ENCODE measurements around the gene NUDCD3. TPM values are rescaled to one million over a fixed set of nuclear protein-coding genes. Genes with fewer than 3 reads are reported as not detected.
A peak's percentile ranks its signal among the peaks of the same experiment; 100 is the strongest.

The NUDCD3 gene
- total RNA-seq, 1 donor from 2014 or later: 114 TPM

DNA sequence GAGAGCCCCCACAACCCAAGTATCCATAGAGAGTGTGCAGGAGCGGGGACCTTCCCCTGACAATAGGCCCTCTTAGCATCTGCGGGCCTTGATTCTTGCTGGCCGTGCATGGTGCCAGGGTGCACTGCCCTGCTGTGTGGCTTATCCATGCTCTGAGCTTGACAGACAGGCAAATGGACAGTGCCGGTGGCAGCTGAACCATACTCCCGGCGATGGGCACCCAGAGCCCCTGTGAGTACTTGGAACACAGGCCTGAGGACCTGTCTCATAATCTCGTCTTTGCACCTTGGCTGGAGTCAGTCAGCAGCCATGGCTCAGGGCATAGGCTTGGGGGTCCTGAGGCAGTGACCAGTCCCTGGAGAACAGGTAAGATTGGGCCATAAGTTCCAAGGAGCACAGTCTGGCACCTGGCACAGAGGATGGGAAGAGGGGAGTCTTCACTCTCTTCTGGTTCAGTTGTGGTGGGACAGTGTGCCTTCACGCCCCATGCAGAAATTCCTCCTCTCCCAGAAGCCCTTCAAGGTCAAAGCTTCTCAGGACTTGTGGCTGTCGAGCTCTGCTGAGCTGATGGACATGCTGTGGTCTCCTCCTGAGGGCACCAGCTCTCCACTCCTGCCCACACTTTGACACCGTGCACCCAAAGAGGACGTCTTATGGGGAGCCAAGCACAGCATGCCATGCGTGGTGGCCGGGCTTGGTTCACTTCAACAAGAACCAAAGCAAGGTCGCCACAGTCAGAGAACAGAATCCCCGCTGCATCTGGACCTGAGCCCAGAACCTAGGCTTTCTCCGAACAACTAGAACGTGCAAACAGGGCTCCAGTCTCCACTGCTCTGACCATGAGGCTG lies 105.6 kb downstream of the NUDCD3 start:
- no peak for DNase-seq (ENCODE audit: low read depth, low spot score)

- DNase-seq (ENCODE audit: low read depth, low spot score): peak; percentile 59
These were observed 106.9 kb downstream of the NUDCD3 start for GRCh38 chr7:44383566-44383965.

- DNase-seq (ENCODE audit: low read depth, low spot score): no peak
These were observed 107.8 kb downstream of the NUDCD3 start for GRCh38 chr7:44382459-44383265.

GRCh38 chr7:44381494-44382220 lies 108.8 kb downstream of the NUDCD3 start:
- no peak for DNase-seq (ENCODE audit: low read depth, low spot score)

GRCh38 chr7:44380831-44381493 lies 109.5 kb downstream of the NUDCD3 start:
- no peak for DNase-seq (ENCODE audit: low read depth, low spot score)

GRCh38 chr7:44380189-44380830 lies 110.1 kb downstream of the NUDCD3 start:
- DNase-seq (ENCODE audit: low read depth, low spot score): no peak

GRCh38 chr7:44379366-44380188 lies 110.9 kb downstream of the NUDCD3 start:
- DNase-seq (ENCODE audit: low read depth, low spot score): no peak

- peak; percentile 74 for DNase-seq (ENCODE audit: low read depth, low spot score)
These were observed 111.7 kb downstream of the NUDCD3 start for GRCh38 chr7:44378744-44379143.

DNA sequence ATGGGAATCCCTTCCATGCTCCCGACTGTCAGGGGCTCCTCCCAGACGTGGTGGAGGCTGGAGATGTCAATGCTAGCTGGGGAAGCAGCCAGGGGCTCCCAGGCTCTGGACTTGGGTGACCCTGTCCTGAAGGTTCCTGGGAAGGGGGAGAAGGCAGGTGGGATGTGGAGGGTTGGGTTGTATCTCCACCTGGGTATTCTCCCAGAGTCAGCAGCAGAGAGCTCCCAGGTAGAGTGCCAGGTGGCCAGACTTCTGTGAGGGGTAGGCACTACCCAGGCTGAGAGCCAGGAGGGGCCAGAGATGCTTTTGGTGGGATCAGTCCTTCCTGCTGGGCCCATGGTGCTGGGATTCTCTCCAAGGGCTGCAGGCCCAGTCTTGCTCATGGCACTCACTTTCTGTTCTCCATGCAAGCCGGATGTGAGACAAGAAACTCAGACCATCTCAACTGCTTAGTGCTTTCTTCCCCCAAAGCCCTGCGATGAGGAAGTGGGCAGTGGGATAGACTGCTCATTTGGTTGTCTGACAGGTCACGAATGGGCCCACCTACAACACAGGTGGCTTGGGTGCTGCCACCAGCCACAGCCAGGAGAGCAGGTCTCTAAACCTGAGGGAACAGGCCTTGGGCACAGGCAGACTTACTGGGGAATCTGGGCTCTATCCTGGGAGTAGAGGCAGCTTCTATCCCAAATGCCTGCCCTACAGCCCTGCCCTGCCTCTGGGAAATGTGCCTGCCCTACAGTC lies 112.6 kb downstream of the NUDCD3 start:
- DNase-seq (ENCODE audit: low read depth, low spot score): no peak

- no peak for DNase-seq (ENCODE audit: low read depth, low spot score)
These were observed 113.4 kb downstream of the NUDCD3 start for GRCh38 chr7:44377134-44377463.

DNA sequence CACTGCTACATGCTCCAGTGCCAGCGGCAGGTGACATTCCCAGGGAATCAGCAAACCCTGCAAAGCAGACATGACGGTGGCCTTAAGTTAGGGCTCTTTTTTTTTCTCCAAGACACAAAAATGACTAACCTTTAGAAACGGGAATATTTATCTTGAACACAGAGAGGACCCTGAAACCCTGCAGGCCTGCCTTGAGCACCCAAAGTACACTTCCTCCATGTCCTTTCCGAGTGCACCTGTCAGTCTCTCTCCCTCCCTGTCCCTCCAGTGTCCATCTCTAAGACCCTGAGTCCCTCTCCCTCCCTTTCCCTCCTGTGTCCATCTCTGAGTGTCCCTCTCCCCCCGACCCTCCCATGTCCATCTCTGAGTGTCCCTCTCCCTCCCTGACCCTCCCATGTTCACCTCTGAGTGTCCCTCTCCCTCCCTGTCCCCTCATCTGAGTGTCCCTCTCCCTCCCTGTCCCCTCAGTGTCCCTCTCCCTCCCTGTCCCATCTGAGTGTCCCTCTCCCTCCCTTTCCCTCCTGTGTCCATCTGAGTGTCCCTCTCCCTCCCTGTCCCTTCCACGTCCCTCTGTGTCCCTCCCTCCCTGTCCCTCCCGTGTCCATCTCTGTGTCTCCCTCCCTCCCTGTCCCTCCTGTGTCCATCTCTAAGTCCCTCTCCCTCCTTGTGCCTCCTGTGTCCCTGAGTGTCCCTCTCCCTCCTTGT lies 113.9 kb downstream of the NUDCD3 start:
- no peak for DNase-seq (ENCODE audit: low read depth, low spot score)

DNA sequence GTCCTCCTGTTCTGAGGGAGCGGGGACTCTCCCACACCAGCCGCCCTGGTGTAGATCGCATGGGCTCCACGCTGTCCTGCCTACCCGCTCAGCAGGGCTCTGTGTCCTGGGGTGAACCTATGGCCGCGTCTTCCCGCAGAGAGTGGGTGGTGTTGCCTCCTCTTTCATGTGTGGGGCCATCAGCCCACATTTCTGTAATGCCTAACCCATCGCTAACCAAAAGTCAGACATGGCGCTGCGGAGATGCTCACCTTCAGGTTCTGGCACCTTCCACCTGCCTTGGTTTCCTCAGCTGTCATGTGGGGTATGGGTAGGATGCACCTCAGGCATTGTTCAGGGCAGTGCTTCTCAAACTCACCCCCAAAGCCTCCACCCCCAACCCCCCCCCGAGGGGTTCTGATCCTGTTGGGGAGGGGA lies 114.5 kb downstream of the NUDCD3 start:
- no peak for DNase-seq (ENCODE audit: low read depth, low spot score)

DNA sequence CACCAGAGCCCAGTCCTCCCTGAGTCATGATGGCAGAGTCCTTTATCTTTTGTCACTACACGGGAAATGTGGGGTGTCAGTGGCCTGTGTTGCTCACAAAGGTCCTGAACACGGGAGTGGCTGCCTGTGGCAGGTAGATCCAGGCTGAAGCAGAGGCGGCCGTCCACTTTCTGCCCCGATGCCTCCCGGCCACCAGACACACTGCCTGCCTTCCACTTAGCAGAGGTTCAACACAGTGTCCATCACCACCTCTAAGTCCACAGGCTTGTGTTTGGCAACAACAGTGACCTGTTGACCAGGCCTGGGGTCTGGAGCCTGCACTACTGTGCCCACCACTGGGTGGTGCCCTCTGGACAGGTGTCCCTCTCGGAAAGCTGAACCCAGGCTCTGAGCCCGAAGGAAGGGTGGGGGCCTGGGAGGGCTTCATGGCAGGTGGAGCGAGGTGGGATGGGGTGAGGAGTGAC lies 115.2 kb downstream of the NUDCD3 start:
- no peak for DNase-seq (ENCODE audit: low read depth, low spot score)

- DNase-seq (ENCODE audit: low read depth, low spot score): no peak
These were observed 116.3 kb downstream of the NUDCD3 start for GRCh38 chr7:44374007-44374763.

- no peak for DNase-seq (ENCODE audit: low read depth, low spot score)
These were observed 117.1 kb downstream of the NUDCD3 start for GRCh38 chr7:44373418-44373740.

GRCh38 chr7:44372560-44373417 lies 117.7 kb downstream of the NUDCD3 start:
- DNase-seq (ENCODE audit: low read depth, low spot score): no peak

GRCh38 chr7:44368885-44369284 lies 121.6 kb downstream of the NUDCD3 start:
- no peak for DNase-seq (ENCODE audit: low read depth, low spot score)
